HUES6 (cell line): ENCODE data around the gene RASSF8.

ENCODE experiments used
- H3K27ac ChIP-seq: 2 replicates; pipeline ENCODE4 v1.7.0; 2013; ENCODE audit warnings: low read depth, mild to moderate bottlenecking, low read length, inconsistent platforms
- H3K27me3 ChIP-seq: 2 replicates; pipeline ENCODE4 v1.6.1; 2013; ENCODE audit warnings: low read length; ENCODE audit not compliant: control insufficient read depth, insufficient read depth
- H3K36me3 ChIP-seq: 2 replicates; pipeline ENCODE4 v1.6.1; 2013; ENCODE audit warnings: low read length; ENCODE audit not compliant: control insufficient read depth, insufficient read depth
- H3K4me1 ChIP-seq: 2 replicates; pipeline ENCODE4 v1.6.1; 2013; ENCODE audit warnings: low read length; ENCODE audit not compliant: control insufficient read depth, insufficient read depth
- H3K4me3 ChIP-seq: 2 replicates; pipeline ENCODE4 v1.5.1; 2013; ENCODE audit warnings: low read depth, low read length
- H3K9ac ChIP-seq: one replicate; pipeline ENCODE4 v1.6.1; 2013; ENCODE audit warnings: mild to moderate bottlenecking, low read length
- H3K9me3 ChIP-seq: 2 replicates; pipeline ENCODE4 v1.6.1; 2013; ENCODE audit warnings: low read depth, low read length; ENCODE audit not compliant: control insufficient read depth, insufficient read depth

Gene RASSF8

DNA sequence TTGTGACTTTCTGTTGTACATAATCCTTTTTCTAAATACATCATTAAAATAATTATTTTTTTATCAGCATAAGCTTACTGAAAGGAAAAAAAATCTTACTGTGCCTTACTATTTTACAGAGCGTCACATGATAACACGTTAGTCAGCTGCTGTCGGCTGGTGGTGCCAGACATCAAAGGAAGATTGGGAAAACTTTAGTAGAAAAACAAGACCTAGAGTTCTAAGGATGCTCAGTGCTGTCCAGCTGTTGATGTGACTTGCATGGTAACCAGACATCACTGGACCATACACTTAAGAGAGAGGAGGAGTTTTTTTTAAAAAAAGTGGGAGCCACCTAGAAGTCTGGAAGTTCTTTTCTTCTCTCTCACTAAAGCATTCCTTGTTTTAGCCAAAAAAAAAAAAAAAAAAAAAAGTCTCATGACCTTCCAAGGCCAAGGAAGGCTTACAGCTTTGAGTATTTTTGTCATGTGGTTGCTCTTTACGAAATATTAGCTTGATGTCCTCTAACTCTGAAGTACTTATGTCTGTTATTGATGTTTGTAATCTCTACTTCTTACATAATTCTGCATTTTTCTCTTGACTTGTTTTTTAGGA lies 4.5 kb downstream of the RASSF8 start:
- Histone ChIP-seq H3K36me3 (peaks cover 2% of the 10 kb centered on the region; the same call in 1 of the 2 replicates), H3K27me3 (no peaks in the 10 kb centered on the region), H3K9ac (no peak overlapping the region), H3K4me1 (peaks cover 22% of the 10 kb centered on the region), H3K9me3 (no peaks in the 10 kb centered on the region), H3K27ac (no peak overlapping the region), H3K4me3 (no peak overlapping the region)

DNA sequence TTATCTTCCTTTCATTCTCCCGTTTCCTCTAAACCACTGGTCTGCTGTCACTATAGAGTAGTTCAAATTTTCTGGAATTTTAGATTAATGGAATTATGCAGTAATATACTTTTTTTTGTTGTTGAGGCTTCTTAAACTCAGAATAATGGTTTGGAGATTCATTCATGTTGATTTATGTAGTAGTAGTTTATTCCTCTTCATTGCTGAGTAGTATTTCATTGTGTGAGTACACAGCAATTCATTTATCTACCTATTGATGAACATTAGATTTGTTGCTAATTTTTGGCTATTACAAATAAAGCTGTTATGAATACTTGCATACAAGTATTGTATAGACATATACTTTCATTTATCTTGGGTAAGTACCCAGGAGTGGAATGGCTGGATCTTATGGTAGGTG lies 7.2 kb downstream of the RASSF8 start:
- Histone ChIP-seq H3K9me3 (no peaks in the 10 kb centered on the region), H3K27ac (no peak overlapping the region), H3K36me3 (peaks cover 2% of the 10 kb centered on the region; the same call in 1 of the 2 replicates), H3K27me3 (no peaks in the 10 kb centered on the region), H3K9ac (no peak overlapping the region), H3K4me3 (no peak overlapping the region), H3K4me1 (peaks cover 24% of the 10 kb centered on the region)

DNA sequence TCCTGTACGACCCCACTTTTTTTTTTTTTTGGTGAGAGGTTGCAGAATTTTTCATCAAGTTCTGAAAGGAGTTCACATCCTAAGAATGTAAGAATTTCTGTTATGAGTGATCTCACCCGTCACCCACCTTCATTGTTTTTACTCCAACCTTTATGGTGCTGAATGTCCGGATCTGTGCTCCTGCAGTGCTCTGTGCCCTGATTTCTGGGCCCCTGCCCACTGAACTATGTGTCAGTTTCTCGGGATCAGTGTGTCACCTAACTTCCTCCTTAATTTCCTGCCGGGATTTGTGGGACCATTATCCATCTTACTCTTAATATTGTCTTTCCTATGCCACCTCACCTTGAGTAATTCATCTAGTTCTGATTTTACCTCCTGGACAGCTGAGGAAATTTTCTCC lies 11.6 kb downstream of the RASSF8 start:
- no peak overlapping the region for H3K4me3 ChIP-seq
- H3K27ac ChIP-seq: no peak overlapping the region
- H3K36me3 ChIP-seq: no peaks in the 10 kb centered on the region
- H3K9ac ChIP-seq: no peak overlapping the region
- no peaks in the 10 kb centered on the region for H3K27me3 ChIP-seq
- peaks cover 28% of the 10 kb centered on the region for H3K4me1 ChIP-seq
- no peaks in the 10 kb centered on the region for H3K9me3 ChIP-seq

DNA sequence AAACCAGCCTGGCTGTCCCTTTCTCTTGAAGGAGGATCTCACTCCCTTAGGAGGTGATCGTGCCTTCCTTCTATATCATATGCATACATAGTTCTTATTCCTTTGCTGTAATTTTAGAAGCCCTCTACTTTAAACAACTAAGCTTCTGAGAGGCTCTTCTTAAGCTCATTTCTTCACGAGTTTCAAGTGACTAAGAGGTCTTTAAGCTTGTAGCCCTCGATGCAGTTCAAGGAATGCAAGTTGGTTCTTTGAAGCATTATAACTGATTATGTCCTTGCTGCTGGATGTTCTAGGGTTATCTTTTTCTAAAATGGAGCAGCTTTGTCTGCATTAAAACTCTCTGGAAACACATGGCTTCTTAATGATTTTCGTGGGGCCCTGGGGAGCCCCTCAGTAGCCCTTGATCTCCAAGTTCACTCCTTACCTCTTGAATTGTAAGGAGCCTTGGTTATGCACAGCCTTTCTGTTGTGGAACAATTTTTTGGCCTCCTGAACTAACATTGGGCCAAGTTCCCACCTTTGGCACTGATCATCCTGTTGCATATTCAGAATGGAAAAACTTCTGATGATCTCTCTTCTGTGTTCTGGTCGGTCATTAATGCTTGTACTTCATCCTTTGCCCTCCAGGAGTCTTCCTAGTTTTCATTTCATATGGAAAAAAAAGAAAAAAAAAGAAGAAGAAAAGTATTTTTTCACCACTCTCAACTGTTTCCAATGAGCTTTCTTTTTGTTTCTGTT lies 12.6 kb downstream of the RASSF8 start:
- H3K36me3 ChIP-seq: no peaks in the 10 kb centered on the region
- H3K27ac ChIP-seq: no peak overlapping the region
- no peaks in the 10 kb centered on the region for H3K27me3 ChIP-seq
- H3K4me1 ChIP-seq: peaks cover 28% of the 10 kb centered on the region
- no peak overlapping the region for H3K9ac ChIP-seq
- no peaks in the 10 kb centered on the region for H3K9me3 ChIP-seq
- no peak overlapping the region for H3K4me3 ChIP-seq

DNA sequence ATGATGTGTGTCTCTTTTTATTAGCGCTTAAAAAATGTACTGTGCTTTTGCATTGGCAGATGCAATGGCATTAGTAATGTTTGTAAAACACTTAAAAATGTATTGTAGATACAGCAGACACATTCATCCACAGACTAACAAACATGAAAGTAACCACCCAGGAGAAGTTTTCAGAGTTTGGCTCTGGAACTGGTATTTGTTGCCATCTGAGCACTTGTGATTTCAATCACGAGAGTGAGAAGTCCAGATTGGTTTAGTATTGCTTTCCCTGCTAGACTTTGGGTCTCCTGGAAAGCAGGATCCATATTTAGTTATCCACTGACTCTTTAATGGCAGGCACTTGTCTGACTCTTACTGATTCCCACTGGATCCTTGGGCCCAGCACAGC lies 13.2 kb downstream of the RASSF8 start:
- H3K36me3 ChIP-seq: no peaks in the 10 kb centered on the region
- no peak overlapping the region for H3K27ac ChIP-seq
- H3K4me3 ChIP-seq: no peak overlapping the region
- no peak overlapping the region for H3K9ac ChIP-seq
- peaks cover 28% of the 10 kb centered on the region for H3K4me1 ChIP-seq
- no peaks in the 10 kb centered on the region for H3K9me3 ChIP-seq
- H3K27me3 ChIP-seq: no peaks in the 10 kb centered on the region

DNA sequence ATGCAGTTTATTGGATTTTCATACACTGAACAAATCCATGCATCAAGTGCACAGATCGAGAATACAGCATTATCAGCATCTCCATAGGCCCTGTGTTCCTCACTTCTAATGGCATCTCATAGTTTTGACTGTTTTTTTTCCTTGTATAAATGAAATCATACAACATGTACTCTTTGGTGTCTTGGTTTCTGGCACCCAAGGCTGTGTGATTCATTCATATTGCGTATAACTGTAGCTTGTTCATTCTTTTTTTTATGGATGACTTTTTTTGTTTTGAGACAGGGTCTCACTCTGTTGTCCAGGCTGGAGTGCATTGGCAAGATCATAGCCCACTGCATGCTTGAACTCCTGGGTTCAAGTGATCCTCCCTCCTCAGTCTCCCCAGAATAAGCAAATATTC lies 14.3 kb downstream of the RASSF8 start:
- Histone ChIP-seq H3K4me3 (no peak overlapping the region), H3K36me3 (no peaks in the 10 kb centered on the region), H3K9me3 (no peaks in the 10 kb centered on the region), H3K27me3 (no peaks in the 10 kb centered on the region), H3K4me1 (peaks cover 24% of the 10 kb centered on the region), H3K9ac (no peak overlapping the region), H3K27ac (no peak overlapping the region)

DNA sequence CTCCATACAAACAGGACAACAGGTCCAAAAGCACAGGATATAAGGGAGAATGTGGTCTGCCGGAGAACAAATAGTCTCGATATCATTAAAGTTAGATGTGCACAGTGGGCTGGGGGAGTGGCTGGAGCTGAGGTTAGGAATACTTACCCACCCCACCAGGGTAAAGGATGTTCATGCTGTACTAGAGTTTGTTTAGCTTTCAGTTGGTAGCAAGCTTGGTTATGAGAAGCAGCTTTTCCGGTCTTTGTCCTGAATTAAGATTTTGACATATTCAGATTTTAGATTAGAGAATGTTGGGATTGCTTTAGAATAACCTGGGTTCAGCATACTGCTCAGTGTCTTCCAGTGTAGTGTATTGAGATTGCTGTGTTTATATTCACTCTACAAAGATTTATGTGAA lies 16.7 kb downstream of the RASSF8 start:
- peaks cover 36% of the 10 kb centered on the region for H3K4me1 ChIP-seq
- H3K36me3 ChIP-seq: no peaks in the 10 kb centered on the region
- H3K4me3 ChIP-seq: no peak overlapping the region
- no peaks in the 10 kb centered on the region for H3K27me3 ChIP-seq
- H3K9ac ChIP-seq: no peak overlapping the region
- H3K27ac ChIP-seq: no peak overlapping the region
- H3K9me3 ChIP-seq: no peaks in the 10 kb centered on the region

DNA sequence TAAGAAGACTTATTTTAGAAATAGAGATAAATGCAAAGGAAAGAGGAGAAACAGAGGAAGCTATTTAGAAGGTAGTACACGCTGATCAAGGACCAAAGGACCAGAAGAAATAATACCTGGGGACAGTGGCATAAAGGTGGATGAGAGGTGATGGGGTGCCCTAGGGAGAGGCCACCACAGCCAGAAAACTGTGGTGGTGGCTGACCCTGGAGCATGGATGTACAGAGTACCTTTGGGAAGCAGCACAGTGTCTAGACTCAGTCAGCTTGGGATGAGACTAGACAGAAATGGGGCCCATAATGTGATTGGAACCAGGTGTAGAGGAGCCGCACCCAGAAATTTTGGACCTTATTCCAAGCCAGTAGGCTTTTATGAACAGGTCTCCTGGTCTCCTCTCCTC lies 17.2 kb downstream of the RASSF8 start:
- peaks cover 31% of the 10 kb centered on the region for H3K4me1 ChIP-seq
- H3K9ac ChIP-seq: no peak overlapping the region
- H3K27ac ChIP-seq: no peak overlapping the region
- H3K27me3 ChIP-seq: no peaks in the 10 kb centered on the region
- no peak overlapping the region for H3K4me3 ChIP-seq
- no peaks in the 10 kb centered on the region for H3K9me3 ChIP-seq
- no peaks in the 10 kb centered on the region for H3K36me3 ChIP-seq

DNA sequence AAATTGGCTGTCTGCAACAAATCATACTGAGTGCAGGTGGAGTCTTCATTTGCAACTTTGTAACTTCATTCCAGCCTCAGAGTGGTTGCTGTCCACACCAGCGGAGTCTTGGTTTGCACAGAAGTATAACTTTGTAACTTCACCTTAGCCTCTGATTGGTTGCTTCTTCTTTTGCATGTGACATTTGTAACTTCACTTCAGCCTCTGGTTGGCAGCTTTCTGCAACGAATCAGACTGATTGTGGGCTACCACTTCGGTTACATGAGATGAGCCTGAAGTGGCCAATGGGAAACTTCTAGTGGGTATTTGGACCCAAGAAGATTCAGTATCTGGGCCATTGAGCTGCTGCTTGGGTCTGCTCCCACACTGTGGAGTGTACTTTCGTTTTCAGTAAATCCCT lies 17.8 kb downstream of the RASSF8 start:
- Histone ChIP-seq H3K4me3 (no peak overlapping the region), H3K4me1 (peaks cover 25% of the 10 kb centered on the region), H3K9ac (no peak overlapping the region), H3K27ac (no peak overlapping the region), H3K36me3 (no peaks in the 10 kb centered on the region), H3K27me3 (no peaks in the 10 kb centered on the region), H3K9me3 (no peaks in the 10 kb centered on the region)

DNA sequence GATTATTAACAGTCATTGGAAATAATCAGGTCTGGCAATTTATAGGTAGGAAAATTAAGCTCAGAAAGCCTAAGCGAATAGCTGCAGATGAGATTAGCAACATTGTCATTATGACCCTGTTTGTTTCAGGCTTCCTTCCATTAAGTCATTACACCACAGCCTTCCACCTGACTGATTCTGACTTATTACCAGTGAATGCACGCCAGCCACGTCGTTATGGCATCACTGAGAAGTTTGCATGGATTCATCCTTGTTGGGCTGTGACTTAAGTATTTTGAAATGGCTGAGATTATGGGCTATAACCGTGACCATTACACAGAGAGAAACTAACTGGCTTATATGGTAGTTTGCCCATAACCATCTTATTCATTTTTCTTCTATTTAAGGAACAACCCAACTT lies 18.6 kb downstream of the RASSF8 start:
- no peak overlapping the region for H3K4me3 ChIP-seq
- no peak overlapping the region for H3K9ac ChIP-seq
- no peak overlapping the region for H3K27ac ChIP-seq

DNA sequence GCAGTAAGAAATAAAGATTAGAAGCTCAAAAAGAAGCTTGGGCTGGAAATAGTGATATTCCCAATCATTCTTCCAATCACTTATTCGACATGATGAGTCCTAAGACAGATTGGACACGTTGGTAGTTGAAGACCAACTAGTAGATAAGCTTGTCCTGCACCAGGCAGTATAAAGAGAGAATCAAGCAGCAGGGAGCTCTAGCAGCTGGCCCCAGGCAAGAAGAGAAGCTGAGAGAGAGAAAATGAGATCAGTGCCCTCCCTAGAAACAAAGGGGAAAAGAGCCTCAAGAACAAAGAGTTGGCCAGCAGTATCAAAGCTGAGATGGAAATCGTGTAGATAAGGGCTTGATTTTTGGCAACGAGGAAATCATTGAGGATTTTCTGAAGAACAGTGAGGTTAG lies 20.6 kb downstream of the RASSF8 start:
- Histone ChIP-seq H3K36me3 (no peaks in the 10 kb centered on the region), H3K4me1 (peaks cover 15% of the 10 kb centered on the region), H3K27me3 (no peaks in the 10 kb centered on the region)

More for the DNA sequence above, 18.6 kb downstream of the RASSF8 start:
- Histone ChIP-seq H3K4me1 (peaks cover 24% of the 10 kb centered on the region), H3K27me3 (no peaks in the 10 kb centered on the region), H3K36me3 (no peaks in the 10 kb centered on the region), H3K9me3 (no peaks in the 10 kb centered on the region)

More for the DNA sequence above, 20.6 kb downstream of the RASSF8 start:
- no peak overlapping the region for H3K9ac ChIP-seq
- H3K9me3 ChIP-seq: no peaks in the 10 kb centered on the region
- H3K4me3 ChIP-seq: no peak overlapping the region
- H3K27ac ChIP-seq: no peak overlapping the region
